ENCODE results near the gene ZNF341.

GRCh38 chr20:33711446-33711738 is 20.4 kb upstream of the ZNF341 start:
- TF ChIP-seq POLR2A (IDR thresholded peaks at IDR 0.05; ENCODE audit: low read length), result no peak
- TF ChIP-seq GATA1 (IDR thresholded peaks at IDR 0.05; ENCODE audit: low read depth, low read length), result no peak
